ENCODE measurements around the gene DLG2. TPM values are rescaled to one million over a fixed set of nuclear protein-coding genes. Genes with fewer than 3 reads are reported as not detected.

DLG2 gene
- total RNA-seq, 4 donors from 2014 or later: 37.9 to 71.5 (median 44.9) TPM

DNA sequence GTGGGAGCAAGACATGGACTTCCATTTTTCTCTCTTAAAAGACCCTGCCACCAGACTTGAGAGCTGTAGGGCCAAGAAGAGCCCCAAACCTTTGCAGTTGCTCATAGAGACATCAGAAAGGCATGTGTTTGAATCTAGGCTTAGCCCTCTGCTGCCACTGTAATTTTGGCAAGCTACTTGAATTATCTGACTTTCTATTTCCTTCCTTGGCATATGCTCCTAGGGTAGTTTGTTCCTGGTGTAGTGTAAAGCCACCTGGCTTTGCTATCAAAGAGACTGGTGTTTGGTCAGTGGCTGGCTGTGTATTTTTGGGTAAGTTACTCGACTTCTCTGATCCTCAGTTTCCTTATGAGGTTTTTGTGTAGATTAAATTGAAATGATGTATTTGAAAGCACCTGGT lies 2088.9 kb downstream of the DLG2 start:
- WGBS: 85% methylated on average over 1 of the region's 1 CpG
- H3K4me3 ChIP-seq: no peak overlapping the region
- peaks cover 4% of the 10 kb centered on the region for H3K4me1 ChIP-seq
- no peak for DNase-seq (ENCODE audit: low spot score in 2 of 2)
- H3K9me3 ChIP-seq: no peaks in the 10 kb centered on the region
- TF ChIP-seq, protein P1, sequence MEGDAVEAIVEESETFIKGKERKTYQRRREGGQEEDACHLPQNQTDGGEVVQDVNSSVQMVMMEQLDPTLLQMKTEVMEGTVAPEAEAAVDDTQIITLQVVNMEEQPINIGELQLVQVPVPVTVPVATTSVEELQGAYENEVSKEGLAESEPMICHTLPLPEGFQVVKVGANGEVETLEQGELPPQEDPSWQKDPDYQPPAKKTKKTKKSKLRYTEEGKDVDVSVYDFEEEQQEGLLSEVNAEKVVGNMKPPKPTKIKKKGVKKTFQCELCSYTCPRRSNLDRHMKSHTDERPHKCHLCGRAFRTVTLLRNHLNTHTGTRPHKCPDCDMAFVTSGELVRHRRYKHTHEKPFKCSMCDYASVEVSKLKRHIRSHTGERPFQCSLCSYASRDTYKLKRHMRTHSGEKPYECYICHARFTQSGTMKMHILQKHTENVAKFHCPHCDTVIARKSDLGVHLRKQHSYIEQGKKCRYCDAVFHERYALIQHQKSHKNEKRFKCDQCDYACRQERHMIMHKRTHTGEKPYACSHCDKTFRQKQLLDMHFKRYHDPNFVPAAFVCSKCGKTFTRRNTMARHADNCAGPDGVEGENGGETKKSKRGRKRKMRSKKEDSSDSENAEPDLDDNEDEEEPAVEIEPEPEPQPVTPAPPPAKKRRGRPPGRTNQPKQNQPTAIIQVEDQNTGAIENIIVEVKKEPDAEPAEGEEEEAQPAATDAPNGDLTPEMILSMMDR (IDR thresholded peaks at IDR 0.05): no peak
- TF ChIP-seq EP300 (IDR thresholded peaks at IDR 0.05) (no peak), POLR2A (IDR thresholded peaks at IDR 0.05) (no peak), POLR2AphosphoS5 (IDR thresholded peaks at IDR 0.05) (no peak)
- no peaks in the 10 kb centered on the region for H3K36me3 ChIP-seq
- no peak overlapping the region for H3K27ac ChIP-seq
- H3K27me3 ChIP-seq: no peaks in the 10 kb centered on the region

DNA sequence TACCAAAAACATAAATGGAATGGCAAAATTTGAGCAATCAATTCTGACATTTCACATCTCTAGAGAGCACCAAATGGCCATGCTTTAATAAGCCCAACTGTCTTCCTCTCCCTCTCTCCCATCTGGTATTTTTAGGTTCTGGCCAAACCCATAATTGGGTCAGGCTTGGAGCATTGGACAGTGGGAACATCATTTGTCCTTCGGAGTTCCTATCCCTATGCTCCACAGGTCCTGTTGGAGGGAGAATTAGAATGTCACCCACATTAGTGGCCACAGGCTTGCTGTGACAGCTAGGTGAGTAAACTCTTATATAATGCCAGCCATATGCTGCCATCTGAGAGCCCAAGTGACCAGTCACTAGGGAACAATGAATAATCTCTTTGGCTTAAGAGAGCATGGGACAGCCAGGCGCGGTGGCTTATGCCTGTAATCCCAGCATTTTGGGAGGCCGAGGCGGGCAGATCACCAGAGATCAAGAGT lies 2090.0 kb downstream of the DLG2 start:
- H3K27ac ChIP-seq: no peak overlapping the region
- DNase-seq (ENCODE audit: low spot score in 2 of 2): no peak
- 87% methylated on average over 5 of the region's 5 CpGs for WGBS
- no peaks in the 10 kb centered on the region for H3K36me3 ChIP-seq
- H3K9me3 ChIP-seq: no peaks in the 10 kb centered on the region
- H3K4me3 ChIP-seq: no peak overlapping the region
- TF ChIP-seq POLR2A (IDR thresholded peaks at IDR 0.05): no peak
- TF ChIP-seq, protein P1 (IDR thresholded peaks at IDR 0.05): no peak
- no peak for TF ChIP-seq EP300 (IDR thresholded peaks at IDR 0.05)
- TF ChIP-seq POLR2AphosphoS5 (IDR thresholded peaks at IDR 0.05): no peak
- H3K4me1 ChIP-seq: peaks cover 4% of the 10 kb centered on the region
- no peaks in the 10 kb centered on the region for H3K27me3 ChIP-seq

DNA sequence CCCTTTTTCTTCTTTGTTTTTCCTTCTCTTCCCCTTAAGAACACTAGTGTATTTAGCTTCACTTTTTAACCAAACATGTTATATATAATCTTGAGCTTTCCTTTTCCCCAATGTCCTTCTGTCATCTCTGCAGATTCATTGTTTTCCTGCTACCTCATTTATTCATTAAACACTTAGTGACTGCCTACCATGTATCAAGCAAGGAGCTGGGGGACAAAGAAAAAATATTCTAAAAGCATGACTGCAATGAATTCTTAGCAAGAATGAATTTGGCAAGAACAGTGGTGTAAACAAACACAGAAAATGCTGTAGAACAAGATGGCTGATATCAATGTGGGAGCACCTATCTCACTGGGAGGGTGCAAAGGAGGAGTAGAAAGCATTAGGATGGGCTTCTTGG lies 2094.0 kb downstream of the DLG2 start:
- H3K9me3 ChIP-seq: no peaks in the 10 kb centered on the region
- H3K27me3 ChIP-seq: no peaks in the 10 kb centered on the region
- TF ChIP-seq POLR2AphosphoS5 (IDR thresholded peaks at IDR 0.05): no peak
- TF ChIP-seq EP300 (IDR thresholded peaks at IDR 0.05): no peak
- TF ChIP-seq, protein P1 (IDR thresholded peaks at IDR 0.05): no peak
- TF ChIP-seq POLR2A (IDR thresholded peaks at IDR 0.05): no peak
- no peak overlapping the region for H3K4me3 ChIP-seq
- H3K4me1 ChIP-seq: peaks cover 4% of the 10 kb centered on the region
- H3K27ac ChIP-seq: no peak overlapping the region
- DNase-seq (ENCODE audit: low spot score in 2 of 2): no peak
- H3K36me3 ChIP-seq: no peaks in the 10 kb centered on the region

DNA sequence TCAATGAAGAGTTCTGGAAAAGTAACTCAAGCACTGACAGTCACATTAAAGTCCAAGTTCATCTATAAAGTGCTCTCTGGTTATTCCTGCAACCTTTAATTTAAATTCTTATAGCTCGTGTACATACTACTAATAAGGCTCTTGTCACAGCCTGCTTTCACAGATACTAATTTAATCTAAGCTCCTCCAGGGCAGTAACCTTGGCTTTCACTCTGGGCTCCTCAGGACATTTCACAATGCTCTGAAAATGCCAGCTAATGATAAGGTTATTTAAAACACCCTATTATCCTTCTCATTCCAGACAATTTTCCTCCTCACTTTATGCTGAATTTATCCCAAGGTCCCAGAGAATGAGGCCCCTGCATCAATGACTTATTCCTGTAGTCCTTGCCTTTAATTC lies 2098.3 kb downstream of the DLG2 start:
- Histone ChIP-seq H3K4me3 (no peak overlapping the region), H3K27ac (no peak overlapping the region), H3K4me1 (peaks cover 6% of the 10 kb centered on the region), H3K36me3 (no peaks in the 10 kb centered on the region), H3K9me3 (no peaks in the 10 kb centered on the region), H3K27me3 (no peaks in the 10 kb centered on the region)
- no peak for DNase-seq (ENCODE audit: low spot score in 2 of 2)
- TF ChIP-seq POLR2AphosphoS5 (IDR thresholded peaks at IDR 0.05) (no peak), POLR2A (IDR thresholded peaks at IDR 0.05) (no peak), EP300 (IDR thresholded peaks at IDR 0.05) (no peak)
- TF ChIP-seq, protein P1 (IDR thresholded peaks at IDR 0.05): no peak
- WGBS: 38% methylated on average over 1 of the region's 1 CpG

DNA sequence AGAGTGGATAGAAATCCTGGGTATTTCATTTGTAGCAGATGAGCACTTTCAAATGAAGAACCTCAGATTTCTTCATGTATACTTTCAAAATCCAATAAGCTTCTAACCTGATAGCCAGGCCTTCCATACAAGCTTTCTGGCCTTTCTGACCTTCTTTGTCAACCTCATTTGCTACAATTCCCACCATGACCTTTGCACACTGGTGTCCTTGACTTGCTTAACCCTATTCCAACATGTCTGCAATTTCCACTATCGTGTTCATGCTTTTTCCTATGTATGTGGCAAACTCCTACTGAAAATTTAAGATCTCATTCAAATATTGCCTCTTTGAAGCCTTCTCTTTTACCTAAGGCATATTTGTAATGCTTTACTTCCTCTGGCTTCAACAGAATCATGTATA lies 2098.9 kb downstream of the DLG2 start:
- TF ChIP-seq POLR2AphosphoS5 (IDR thresholded peaks at IDR 0.05): no peak
- Histone ChIP-seq H3K27ac (no peak overlapping the region), H3K27me3 (no peaks in the 10 kb centered on the region), H3K9me3 (no peaks in the 10 kb centered on the region), H3K4me3 (no peak overlapping the region), H3K36me3 (no peaks in the 10 kb centered on the region), H3K4me1 (peaks cover 6% of the 10 kb centered on the region)
- 69% methylated on average over 1 of the region's 1 CpG for WGBS
- DNase-seq (ENCODE audit: low spot score in 2 of 2): no peak

DNA sequence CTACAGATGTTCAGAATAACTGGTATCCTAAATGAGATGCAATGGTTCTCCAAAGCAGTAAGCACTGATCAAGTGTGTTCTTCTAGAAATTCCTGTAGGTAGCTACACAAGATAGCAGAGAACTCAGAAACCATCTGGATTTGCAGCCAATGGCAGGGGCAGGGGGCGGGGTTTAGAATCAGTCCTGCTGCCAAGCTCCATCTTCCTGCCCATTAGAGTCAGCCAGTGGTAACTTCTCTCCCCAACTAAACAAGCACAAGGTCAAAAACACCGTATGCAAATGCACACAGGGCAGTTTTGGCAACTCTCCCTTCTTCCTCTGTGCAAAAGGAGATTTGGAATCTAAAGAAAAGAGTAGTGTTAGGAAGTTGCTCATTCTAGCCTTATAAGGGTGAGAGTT lies 2103.5 kb downstream of the DLG2 start:
- no peak for TF ChIP-seq POLR2A (IDR thresholded peaks at IDR 0.05)
- TF ChIP-seq, protein P1 (IDR thresholded peaks at IDR 0.05): no peak
- no peaks in the 10 kb centered on the region for H3K36me3 ChIP-seq
- H3K27me3 ChIP-seq: no peaks in the 10 kb centered on the region
- 65% methylated on average over 2 of the region's 2 CpGs for WGBS
- no peaks in the 10 kb centered on the region for H3K9me3 ChIP-seq
- DNase-seq (ENCODE audit: low spot score in 2 of 2): no peak
- H3K27ac ChIP-seq: no peak overlapping the region
- H3K4me3 ChIP-seq: no peak overlapping the region
- H3K4me1 ChIP-seq: peaks cover 4% of the 10 kb centered on the region

All from suprapubic skin (tissue), 4 donors.